HG03354 (cell line): ENCODE results near the gene CLCN4.

Source experiments
- ATAC-seq: cut with Tn5 transposase; IDR thresholded peaks from one replicate; pipeline ENCODE4 v1.9.1; 2021; ENCODE audit warnings: mild to moderate bottlenecking; ENCODE audit not compliant: unreplicated experiment, poor library complexity, severe bottlenecking

Gene CLCN4

DNA sequence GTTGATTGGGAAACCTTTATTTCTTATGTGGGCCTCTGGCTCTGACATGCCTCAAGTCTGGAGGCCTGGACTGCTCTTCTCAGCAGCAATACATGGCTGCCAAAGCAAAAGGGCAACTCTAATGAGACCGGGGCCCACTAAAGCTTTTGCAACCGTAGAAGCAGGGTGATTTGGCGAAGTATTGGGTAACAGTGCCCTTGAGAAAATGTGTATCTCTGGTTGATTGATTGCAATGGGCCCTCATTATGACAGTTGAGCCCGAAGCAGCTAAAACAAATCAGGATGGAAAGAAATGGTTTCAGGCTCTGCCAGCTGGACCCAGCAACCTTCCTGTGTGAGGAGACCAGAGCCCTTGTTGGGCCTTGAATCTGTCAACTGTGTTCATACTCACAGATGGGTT, 73.4 kb downstream of the CLCN4 start:
- no peak for ATAC-seq

DNA sequence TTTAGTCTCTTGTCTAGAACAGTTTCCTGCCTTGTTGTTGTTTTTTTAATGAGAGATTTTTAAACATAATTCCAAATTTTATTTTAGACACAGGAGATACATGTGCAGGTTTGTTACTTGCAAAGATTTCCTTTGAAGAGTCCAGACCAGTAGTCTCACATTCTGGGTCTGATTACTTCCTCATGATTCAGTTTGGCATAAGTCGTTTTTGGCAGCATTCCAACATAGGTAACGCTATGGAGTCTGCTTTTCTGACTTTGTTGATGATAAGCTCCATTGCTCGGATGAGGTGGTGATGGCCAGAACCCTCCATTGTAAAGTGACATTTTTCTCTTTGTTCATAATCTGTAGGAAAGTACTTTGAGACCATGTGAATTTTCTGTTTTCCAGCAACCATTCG, 74.7 kb downstream of the CLCN4 start:
- no peak for ATAC-seq

DNA sequence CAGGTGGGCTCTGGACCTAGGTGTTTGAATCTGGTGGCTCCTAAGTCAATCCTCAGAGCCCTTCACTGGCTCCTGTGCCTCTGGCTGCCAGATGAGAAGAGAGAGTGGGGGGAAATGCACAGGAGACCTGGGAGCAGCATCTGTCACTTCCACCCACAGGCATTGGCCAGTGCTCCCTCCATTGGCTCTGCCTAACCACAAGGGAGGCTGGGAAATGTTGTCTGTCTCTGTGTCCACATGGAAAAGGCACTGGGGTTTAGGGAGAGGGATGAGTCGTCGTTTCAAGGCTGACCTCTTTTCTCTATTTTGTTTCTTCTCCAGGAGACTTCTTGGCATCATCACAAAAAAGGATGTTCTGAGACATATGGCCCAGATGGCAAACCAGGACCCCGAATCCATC, 76.4 kb downstream of the CLCN4 start:
- ATAC-seq, result no peak

DNA sequence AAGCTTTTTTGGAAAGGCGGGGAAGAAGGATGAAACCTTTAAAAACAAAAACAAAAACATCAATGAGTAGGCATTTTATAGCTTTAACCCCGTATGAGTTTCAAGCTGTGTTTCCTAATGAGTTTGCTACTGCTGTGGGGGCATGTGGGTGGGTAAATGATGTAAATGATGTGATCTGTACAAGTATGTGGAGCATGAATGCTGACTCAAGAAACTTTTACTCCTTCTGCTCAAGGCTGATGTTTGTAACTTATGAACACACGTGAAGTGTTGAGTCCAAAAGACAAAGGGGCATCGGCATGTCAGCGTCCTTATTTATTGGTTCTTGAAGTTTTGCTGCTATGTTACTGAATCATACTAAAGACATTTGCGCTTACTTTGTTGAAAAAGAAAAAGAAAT, 76.9 kb downstream of the CLCN4 start:
- no peak for ATAC-seq

DNA sequence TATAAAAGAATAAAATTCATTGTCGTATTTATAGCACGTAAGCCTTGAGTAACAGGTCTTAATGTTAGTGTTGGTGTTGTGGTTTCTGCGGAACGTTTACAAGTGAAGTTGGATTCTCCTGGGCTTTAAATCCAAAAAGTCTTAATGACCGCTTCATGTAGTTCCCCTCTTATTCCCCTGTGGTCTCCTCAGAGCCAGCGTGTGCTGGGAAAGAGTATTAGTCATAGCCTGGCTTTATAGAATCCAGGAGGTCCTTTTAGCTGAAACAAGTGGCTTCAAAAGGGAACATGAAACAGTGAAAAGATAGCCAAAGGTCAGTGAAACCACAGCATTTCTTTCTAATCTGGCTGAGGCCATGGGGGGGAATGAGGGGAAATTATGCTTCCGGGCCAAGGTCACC, 79.1 kb downstream of the CLCN4 start:
- ATAC-seq, result no peak

DNA sequence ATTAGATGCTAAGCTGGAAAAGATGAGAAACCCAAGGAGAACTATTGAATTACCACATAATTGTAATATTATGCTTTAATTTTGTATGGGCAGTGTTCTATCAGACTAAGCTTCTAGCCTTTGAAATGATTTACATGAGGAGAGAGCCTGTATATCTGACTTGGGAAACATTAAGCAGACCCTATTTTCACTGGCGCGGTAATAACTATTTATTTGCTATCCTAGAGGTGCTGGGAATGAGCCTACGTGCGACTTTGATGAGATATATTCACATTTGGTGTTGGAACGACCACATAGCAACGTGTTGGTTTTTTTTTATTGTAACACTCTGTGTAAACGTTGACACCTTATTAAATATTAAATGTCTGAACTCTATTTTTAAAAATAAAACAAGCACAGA, 80.5 kb downstream of the CLCN4 start:
- no peak for ATAC-seq

DNA sequence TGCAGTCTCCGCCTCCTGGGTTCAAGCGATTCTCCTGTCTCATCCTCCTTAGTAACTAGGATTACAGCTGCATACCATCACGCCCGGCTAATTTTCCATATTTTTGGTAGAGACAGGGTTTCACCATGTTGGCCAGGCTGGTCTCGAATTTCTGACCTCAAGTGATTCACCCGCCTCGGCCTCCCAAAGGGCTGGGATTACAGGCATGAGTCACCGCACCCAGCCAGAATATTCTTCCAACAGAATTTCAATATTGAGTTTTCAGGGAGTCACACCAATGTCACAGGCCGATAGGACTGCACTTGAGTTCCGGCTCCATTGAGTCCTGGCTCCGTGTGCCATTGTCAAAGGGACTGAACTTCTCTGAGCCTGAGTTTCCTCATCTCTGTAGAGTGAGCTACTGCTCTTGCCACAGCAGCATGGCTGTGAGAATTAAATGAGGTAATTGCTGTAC, 82.9 kb downstream of the CLCN4 start:
- no peak for ATAC-seq

DNA sequence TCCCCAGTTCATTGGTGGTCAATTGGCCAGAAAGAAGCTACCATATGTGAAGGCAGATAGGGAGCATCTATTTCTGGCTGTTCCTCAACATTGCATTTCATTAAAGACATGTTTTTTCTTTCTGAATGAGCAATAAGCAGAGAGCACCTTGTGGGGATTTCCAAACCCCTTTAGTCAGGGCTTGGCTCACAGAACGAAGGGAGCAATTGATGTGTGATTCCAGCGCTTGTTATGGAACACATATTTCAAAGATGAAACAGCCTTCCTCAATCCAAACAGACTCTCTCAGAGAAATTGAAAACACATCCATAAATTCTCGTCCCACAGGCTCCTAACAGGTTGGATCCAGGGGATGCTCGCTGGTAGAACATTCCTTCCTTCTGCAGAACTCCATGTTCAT, 84.1 kb downstream of the CLCN4 start:
- no peak for ATAC-seq

DNA sequence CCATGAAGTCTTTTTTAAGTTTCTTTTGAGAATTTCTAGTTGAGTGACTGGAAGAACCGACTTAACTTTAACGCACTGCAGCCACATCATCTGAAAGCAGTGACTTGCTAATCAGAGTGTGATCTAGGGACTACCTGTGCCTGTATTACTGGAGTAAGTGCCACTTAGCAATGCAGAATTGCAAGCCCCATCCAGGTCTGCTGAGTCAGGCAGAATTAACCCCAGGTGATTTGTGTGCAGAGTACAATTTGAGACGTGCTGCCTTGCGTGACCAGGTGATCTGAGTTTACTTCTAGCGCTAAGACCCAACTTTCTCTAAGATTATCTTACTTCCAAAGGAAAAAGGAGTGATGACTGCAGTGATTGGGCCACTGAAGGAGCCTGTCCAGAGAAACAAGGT, 85.3 kb downstream of the CLCN4 start:
- ATAC-seq, result no peak

DNA sequence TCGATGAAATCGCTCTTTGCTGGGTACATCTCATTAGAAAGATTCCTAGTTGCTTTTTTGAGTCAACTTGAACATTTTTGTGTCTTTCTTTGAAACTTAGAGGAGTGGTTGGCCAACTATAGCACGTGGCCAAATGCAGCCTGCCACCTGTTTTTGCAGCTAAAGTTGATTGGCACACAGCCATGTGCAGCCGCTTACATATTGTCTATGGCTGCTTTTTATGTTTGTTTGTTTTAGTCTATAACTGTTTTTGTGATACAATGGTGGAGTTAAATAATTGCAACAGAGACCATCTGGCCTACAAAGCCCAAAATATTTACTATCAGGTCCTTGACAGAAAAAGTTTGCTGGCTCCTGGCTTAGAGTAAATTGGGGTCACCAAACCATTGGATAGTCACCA, 86.3 kb downstream of the CLCN4 start:
- ATAC-seq, result no peak

DNA sequence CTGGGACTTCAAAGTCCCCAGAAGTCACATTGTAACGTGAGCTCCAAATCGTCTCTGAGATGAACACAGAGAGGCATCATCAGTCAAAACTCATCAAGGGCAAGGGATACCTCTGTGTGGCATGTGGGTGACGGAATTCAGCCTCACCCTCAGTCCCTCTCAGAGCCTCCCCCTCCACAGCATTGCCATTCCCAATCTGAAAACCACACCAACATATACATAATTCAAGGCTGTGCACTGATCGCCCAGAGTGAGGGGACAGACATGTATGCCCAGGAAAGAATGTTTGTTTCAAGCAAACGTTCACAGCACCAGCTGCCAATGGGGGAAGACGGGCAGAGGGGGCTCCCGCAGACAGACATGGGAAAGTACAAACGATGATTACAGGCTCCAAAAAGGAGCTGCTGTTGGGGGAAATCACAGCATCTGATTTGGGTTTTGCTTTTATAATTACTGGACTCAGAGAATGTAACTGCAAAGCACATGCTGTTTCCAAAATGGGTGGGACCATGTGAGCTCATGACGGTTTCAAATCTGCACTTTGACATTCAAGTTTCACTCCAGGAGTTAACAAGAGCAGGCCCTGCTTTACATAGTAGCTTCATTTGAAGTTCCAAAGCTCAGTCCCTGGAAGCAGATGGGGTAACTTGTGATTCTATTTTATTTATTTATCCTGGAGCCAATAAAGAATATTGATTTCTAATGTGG, 88.3 kb downstream of the CLCN4 start:
- no peak for ATAC-seq

DNA sequence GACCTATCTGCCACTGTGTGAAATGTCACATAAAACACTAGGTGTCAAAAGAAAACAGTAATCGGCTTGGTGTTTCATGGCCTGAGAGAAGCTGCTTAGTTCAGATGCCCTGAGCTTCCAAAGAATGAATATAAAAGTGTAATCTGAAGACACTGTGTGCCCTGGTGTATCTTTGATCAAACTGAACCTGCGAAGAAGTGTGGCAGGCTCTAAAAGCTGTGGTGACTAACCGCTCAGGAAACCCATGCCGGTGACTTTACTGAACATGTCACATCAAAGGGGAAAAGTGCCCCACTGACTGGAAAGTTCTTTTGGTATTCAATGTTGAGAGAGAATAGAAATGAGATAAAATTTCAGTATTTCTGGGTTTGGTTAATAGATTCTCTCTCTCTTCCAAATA, 89.1 kb downstream of the CLCN4 start:
- no peak for ATAC-seq

DNA sequence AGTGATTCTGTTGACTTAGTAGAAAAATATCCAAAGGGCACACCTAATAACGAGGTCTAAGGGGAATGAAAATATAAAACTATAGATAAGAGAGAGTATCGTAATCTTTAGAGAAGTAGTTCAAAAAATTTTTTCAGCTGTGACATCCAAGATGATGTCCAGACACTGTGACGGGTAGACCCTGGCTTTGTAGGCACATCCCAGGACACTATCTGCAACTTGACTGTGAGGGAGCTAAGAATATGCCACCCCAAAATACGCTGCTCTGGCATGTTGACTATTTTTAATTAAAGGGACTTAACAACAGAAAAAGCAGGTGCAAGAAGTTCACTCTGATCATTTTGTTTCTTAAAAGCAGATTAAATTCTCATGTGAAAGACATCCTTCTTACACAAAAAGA, 89.5 kb downstream of the CLCN4 start:
- no peak for ATAC-seq

DNA sequence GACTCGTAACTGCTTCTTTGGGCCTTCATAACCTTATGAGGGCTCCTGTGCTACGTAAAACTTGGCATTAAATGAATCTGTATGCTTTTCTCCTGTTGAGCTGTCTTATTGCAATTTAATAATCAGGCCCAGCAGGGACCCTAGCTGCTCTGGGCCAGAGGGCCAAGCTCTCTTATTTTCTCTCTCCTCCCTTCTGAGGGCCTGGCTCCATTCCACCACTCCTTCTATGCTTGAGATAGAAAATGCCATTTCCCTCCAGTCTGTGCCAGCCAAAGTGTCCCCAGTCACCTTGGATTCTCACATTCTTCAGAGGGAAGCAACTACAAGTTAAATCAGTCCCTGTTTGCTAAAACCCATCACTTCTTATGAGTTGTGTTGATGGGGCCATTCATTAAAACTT, 90.1 kb downstream of the CLCN4 start:
- no peak for ATAC-seq

DNA sequence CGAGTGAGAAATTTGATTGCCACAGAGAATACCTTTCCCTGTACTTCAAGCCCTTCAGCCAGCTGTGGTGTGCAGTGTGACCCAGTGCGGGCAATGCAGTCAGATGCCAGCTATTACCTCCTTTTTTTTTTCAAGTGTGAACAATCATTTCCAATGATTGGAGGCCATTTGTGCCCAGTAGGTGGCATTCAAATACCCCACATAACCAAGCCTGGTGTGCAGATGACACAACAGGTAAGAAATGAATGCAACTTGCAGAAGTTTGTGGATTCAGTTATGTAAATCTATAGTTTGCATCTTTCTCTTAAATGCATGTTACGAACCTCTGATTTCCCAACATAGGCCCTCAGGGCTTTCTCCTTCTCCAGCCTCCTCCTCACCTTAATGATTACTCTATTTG, 98.0 kb downstream of the CLCN4 start:
- no peak for ATAC-seq

DNA sequence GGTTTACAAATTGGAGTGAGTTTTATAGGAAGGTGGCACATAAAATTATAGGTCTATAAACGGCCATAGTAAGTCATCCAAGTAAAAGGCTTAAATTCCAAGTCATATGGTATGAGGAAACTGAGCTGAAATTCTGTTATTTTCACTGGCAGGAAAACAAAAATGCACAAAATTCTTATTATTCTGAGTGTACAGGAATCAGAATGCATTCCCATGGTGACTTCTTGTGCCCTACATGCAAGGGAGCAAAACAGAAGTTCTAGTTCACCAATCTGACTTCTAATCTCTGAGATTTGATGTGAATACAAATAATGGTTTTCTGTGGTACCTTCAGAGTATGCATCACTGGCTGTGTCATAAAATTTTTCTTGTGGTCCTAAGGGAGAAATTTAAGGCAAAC, 102.9 kb downstream of the CLCN4 start:
- ATAC-seq, result no peak

DNA sequence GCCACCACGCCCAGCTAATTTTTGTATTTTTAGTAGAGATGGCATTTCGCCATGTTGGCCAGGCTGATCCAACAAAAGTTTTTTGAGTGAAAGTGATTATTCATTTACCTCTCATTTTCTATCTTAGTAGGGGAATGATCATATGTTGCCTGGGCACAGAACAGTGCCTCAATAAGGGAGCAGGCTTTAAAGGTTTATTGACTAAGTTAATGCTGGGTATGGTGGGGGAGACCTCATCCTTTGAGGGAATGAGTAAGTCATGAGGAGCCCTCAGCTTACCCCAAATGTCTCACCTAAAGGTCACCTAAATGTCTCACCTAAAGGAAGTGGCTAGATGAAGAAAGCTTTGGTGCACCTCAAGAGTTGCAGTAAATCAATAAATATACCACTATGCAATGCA, 109.0 kb downstream of the CLCN4 start:
- no peak for ATAC-seq

DNA sequence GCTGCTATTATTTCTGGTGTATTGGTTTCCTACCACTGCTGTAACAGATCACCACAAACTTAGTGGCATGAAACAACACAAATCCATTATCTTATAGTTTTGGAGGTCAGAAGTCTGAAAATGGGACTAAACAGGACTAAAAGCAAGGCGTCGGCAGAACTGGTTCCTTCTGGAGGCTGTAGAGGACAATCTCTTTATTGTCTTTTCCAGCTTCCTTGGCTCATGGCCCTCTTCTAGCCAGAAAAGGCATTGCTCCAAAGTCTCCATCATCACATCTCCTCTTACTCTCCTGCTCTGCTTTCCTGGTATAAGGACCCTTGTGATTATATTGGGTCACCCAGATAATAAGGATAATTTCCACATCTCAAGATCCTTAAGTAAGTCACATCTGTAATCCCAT, 121.9 kb downstream of the CLCN4 start:
- no peak for ATAC-seq

DNA sequence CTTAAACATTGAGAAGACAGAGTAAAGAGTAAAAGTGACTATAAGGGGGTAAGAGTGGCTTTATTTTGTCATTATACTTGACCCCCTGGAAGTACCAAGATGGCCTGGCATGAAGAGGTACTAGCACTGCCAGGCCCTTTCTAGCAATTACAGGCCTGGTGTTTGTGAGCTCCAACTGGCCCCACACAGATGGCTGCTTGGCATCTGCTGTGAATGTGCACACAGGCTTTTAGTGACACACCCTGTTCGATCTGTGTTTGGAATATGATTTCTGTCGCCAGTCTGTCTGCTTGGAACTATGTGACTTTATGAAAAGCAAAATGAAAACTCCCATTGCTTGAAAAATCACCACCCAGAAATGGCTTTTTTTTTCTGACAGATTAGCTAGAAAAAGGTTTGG, 123.3 kb downstream of the CLCN4 start:
- no peak for ATAC-seq

DNA sequence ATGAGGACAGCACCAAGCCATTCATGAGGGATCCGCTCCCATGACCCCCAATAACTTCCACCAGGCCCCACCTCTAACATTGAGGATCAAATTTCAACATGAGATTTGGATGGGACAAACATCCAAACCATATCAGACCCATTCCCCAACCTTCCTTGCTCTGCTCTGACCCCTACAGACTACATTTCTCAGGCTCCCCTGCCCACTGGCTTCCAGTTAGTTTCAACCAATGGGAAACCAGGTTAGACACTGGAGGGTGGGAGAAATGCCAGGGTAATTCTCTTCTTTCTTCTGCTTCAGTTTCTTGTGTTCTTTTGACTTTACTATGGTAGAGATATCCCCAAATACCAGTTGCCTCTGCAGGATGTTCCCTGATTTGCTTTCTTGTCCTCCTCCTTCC, 125.7 kb downstream of the CLCN4 start:
- no peak for ATAC-seq

DNA sequence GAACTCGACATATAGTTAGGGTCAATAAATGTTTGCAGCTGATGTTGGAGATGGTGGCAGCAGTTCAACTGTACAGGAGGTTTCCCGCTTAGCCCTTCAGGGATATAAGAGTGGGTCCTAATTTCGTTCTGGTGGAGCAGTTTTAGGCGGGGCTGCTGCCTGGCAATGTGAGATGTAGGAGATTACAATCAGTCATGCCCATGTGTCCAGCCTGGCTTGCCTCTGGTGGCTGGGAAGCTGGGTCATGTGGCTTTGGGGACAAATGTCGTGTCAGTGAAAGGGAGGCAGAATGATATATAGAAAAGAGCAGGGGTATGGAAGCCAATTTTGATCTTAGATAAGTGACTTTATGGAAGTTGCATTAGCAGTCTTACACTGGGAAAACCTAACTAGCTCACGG, 129.4 kb downstream of the CLCN4 start:
- no peak for ATAC-seq
